Measurements from ENCODE around the gene TEX36.
"Not testable (repeated sequence)": the region's sequence is repeated elsewhere in the genome, so short reads cannot be mapped to it uniquely, and the experiment has no call there.

The TEX36 gene, protein sequence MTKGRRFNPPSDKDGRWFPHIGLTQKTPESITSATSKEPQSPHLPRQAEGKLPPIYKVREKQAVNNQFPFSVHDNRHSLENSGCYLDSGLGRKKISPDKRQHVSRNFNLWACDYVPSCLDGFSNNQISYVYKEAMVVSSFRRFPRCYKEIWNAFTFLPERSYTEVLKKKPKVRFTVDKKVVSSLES

DNA sequence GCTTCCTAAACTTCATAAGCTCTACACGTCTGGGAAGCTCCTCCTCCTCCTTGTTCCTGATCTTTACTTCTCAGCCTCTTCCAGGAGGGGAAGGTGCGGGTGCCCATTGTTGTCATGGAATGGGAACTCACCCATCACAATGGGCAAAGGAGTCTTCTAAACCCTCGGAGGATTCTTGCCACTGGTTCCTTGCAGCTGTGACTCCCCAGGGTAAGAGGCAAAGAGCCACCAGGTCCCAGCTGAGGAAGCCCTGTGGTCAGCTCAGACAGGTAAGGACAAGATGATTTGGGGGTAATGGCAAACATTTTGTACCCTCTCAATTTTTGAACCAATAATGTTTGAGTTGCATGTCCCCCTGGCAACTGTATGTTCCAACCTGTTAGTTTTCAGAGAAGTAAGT is at the start of gene TEX36:
TSS of gene TEX36 (minus strand) at position 101 of the 400 bp plus-strand sequence. CDS start 174 bp downstream, outside the sequence.
- no peak for DNase-seq

DNA sequence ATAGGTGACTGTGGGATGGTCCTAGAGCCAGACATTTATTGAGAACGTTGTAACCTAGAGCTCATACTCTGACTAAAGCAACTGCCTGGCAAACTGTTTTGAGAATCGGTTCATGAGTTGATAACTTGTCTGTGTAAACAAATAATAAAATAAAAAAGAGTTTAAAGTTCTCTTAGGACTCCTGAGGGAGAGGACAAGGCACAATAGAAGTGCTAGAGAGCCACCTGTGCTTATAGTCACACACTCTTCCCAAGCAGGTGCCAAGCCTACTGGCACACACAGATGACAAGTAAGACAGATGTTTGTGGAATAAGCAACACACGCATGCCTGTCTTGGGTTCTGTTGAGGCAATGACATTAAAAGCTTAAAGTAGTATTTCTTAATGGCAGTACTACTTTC is 44.5 kb upstream of the TEX36 start:
- DNase-seq = no peak

DNA sequence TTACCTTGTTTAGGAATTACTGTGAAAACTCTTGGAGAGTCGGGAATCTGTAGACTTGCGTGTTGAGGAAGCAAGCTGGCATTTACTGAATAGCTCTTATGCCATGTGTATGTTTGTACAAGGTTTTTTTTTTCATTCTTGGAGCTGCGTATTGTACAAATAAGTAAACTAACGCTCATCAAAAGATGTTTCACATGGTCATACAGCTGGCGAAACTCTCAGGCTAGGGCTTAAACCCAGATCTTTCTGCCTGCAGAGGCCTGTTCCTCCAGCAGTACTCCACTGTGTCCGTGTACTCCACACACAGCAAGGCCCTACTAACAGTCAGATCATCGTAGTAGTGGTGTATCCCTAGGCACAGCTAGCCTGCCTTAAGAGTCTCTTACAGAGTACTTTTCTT is 44.0 kb upstream of the TEX36 start:
- no peak for DNase-seq

DNA sequence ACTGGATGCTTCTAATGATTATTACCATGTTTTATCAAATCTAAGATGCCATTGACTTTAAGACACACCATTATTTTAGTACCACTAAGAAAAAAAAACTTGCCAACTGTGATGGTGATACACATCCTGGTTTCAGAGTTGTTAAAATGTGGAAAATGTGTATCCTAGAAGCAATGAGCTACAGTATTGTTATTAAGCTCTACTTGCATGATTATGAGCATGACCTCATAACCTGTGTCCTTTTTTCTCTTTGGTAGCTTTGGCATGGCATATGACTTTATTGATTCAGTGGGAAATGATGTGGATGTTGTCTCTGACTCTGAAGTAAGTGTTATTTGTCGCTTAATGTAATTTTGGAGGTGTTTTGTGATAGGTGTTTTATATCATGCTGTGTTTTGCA is 39.8 kb upstream of the TEX36 start:
- no peak for DNase-seq

DNA sequence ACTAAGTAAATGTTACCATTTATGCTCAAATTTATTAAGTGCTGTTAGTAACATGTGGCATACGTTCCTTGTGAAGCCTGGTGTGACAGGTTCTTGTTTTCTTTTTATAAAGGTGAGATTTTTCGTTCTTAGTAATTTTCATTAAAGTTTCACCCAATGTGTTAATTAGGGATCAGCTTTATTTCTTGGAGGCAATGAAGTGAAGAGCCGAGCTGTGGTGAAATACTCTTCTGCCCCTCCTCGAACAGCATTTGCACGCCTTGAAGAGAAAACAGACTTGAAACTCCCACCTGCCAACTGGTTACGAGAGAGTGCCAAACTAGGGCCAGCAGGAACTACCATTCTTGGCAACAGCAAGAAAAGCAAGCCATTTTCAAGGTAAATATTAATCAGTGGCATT is 38.1 kb upstream of the TEX36 start:
- no peak for DNase-seq

DNA sequence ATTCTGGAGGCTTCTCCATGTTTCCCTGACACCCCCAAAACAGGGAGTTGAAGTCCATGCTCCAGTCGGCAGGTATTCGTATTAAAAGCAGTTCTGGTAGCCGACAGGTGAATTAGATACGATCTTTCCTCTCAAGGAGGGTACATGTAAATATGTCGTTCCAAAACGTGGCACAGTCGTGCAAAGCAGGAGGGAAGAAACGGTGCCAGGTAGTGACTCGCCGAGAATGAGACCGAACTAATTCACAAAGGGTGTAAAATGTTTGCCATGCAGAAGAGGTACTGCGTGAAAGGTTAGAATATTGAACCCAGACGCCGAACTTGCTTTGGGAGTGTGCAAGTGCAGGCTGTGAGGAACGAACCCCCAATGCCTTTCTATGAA is 37.0 kb upstream of the TEX36 start:
- no peak for DNase-seq

DNA sequence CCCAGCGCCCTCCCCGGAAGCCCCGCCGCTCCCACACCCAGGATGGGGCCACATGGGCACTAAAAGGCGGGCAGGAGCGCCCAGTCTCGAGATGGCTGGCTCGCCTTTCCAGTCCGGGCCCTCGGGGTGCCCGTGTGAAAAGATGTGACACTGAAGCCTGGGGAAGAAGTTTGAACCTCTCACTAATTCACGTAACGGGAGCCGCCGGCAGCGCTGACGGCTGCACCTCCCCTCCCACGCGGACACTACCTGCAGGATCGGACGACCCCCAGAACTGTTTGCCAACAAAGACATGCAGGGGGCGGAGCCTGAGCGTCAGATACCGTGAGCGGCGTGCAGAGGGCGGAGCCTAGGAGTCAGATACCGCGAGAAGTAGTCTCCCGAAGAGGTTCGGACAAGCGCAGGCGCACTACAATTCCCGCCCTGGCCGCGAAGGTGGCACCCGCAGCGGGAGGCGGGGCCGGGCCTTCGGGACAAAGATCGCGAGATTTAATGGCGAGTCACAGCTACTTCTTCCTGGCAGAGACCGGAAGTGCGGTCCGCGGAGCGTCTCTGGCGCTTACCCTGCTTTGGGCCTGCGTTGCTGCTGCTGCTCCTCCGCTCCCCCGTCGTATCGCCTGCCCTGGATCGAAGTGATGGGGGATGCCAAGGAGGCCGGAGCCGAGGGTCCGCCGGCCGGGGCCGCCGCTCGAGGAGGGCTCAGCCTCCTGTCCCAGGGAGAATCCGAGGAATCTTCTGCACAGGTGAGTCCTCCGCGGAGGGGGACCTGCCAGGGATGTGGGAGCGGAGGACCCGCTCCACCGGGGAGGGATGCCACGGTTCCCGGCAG is 36.4 kb upstream of the TEX36 start, which contains the start of gene EDRF1:
TSS of gene EDRF1 (plus strand) at position 537 of the 829 bp plus-strand sequence. CDS start at position 636, 99 bp downstream.
- peak; percentile 100 for DNase-seq

DNA sequence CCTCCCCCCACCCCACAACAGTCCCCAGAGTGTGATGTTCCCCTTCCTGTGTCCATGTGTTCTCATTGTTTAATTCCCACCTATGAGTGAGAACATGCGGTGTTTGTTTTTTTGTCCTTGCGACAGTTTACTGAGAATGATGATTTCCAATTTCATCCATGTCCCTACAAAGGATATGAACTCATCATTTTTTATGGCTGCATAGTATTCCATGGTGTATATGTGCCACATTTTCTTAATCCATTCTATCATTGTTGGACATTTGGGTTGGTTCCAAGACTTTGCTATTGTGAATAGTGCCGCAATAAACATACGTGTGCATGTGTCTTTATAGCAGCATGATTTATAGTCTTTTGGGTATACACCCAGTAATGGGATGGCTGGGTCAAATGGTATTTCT is 31.8 kb upstream of the TEX36 start:
- DNase-seq = not testable (repeated sequence)

DNA sequence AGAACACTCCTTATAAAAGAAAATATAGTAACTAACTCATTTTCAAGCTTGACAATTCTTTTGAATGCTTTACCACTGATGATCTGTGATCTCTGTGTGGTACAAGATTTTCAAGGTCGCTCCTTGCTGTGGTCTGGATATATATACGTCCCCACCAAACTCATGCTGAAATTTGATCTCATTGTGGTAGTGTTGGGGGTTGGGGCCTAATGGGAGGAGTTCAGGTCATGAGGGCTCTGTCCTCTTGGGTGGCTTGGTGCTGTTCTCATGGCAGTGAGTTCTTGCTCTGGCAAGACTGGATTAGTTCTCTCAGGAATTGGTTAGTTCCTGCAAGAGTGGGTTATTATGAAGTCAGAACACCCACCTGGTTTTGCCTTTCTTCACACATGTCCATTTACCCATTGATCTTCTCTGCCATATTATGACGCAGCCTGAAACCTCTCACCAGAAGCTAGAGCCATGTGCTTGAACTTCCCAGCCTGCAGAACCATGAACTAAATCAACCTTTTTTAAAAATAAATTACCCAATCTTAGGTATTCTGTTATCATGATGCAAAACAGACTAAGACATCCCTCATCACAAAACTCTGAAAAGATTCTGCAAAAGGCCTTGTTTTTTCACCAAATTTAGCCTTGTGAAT is 28.3 kb upstream of the TEX36 start:
- DNase-seq = no peak

DNA sequence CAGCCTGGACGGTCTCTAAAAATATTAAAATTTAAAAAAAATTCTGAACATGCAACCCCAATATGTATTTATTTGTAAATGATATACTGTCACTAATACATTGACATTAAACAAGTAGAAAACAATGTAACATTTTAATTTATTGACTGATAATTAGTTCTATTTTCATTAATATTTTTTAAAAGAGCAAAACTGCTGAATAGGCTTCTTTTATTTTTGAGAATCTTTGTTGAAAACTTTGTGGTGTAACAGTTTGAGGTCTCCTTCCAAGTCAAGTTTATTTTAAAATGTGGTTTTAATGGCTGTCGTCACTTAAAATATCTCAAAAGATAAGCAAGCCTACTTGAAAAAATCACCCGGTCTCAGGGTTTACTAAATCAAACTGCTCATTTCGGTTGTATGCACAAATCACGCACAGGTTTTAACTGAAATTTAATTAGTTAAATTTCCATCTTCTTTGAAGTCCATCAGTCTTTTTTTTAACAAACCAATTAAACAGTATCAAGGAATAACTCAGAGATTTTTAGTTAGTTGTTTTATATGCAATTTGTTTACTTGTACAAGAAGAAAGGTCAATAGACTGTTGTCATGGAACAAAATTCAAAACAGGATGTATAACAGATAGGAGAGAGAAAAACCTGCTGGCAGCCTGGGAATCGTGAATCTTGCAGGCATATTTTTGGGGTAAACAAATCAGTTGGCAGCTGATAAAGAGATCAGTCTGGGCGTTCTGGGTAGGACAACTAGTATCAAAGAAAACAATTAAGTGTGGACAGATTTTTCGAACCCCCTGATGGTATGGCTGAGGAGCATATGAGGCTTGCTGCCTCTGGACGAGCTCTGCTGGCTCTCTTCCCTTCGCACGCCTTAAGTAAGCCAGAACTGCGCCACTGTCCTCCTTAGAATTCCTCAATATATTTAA is 26.9 kb upstream of the TEX36 start:
- no peak for DNase-seq

DNA sequence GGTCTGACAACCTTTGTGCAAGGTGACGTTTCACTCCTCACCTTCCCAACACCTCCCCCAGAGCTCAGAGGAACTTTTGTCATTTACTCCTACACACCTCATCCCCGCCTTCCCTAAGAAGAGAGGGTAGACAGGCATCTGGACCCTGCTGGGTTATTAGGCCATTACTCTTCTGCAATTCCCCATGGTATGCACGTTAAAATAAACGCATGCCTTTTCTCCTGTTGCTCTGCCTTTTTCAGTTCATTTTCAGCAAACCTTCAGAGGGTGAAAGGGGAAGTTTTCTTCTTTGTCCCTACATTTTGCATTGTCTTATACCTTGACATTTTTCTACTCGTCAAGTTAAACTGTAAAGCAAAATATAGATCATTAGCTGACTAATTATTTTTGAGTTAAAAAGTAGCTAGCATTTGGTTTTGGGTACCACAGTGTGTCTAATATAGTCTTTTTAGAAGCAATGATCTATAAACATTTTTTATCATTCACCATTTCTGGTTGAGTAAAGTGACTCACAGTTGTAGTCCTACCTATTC is 26.1 kb upstream of the TEX36 start:
- no peak for DNase-seq

DNA sequence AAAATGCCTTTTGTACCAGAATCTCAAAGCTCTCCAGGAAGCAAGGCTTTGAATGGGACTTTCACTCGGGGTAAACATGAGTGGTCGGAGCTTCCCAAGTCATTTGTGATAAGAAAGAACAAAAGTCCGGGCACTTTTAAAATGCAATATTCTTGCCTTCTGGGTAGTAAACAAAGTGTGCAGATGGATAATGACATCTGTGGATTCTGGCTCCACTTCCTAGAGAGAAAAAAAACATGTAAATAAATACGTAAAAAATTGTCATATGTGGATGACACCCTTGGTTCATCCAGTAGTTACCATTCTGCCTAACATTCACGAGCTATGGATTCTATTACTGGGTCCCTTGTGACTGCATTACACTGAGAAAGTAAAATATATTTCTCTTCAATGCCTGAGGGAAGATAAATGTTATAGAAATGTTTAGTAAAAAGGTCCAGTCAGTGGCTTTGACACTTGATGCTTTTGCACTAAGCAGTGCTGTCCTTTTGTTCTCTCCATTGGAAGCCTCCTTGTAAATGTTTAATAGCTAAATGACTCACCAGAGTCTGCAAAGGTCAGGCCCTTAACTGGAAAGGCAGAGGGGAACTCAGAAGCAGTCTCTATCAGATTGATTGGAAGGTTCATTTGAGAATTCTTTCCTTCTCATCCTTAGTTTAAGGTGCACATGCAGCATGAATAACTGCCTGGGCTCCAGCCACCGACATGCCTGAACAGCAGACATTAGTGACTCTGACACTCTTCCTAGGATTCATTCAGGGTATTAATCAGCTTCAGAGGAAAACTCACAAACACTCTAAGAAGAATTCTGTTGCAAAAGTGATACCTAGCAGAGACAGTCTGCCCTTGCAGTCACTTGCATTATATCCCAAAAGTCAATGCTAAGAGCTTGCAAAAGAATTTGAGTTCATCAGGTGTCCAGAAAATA is 24.8 kb upstream of the TEX36 start:
- no peak for DNase-seq

DNA sequence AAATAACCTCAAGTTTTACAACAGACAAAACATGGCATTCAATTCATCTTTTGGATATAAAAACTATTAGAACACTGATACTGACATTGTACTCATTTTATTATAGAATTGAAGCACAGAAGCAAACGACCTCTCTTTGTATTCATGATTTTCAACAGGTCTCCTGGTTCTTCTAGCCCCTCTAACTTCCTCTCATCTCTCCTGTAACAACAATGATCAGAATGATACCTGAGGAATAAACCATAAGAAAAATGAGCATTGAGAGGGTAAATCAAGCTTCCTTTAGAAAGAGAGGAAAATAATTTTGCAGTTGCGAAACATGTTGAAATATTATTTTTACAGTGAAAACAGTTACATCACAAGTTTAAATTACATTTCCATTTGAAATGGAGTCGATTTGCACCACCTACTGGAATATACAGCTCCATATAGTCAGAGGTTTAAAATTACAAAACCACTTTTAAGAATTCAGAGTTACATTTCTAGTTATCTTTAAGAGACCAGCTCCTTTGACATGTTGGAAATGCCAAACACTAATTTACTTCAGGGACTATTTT is 17.5 kb upstream of the TEX36 start:
- no peak for DNase-seq

DNA sequence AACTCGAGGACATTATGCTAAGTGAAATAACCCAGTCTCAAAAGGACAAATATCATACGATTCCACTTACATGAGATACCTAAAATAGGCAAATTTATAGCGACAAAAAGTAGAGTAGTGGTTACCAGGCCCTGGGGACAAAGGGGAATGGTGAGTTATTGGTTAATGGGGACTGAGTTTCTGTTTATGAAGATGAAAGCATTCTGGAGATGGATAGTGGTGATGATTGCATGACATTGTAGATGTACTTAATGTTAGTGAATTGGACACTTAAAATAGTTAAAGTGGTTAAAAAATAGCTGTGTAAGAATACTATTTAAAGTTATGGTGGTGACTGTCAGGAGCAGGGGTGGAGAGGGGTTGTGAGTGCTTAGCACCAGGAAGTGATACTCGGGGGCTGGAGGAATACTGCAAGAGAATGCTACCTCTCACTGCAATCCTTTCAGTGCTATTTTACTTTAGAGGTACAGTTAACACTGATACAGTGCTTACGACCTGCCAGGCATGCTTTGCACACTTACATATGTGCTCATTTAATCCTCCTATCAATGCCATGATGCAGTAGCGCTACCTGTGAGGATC is 16.7 kb upstream of the TEX36 start:
- no peak for DNase-seq

DNA sequence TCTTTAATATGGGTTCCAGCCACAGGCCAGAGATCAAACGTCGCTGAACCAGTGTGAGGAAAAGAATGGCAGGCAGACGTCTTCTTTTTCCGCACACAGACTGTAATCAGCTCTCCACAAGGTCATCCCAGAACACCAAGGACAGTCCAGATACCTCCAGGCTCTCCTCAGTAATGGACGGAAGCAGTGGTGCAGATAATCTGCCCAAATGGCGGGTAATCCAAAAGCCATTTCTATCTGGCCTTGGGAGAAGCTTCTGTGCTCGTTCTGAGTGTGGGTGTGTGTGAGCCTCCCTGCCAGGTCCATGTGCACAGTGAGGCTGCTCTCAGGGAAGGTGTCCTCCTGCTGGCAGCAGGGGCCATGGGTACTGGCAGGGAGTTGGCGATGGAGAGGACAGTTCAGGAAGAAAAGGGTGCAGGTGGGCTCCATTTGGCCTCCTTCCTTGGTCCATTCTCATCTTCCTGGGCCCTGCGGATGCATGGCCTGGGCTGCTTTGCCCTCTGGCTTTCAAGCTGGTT is 15.6 kb upstream of the TEX36 start:
- DNase-seq = no peak

DNA sequence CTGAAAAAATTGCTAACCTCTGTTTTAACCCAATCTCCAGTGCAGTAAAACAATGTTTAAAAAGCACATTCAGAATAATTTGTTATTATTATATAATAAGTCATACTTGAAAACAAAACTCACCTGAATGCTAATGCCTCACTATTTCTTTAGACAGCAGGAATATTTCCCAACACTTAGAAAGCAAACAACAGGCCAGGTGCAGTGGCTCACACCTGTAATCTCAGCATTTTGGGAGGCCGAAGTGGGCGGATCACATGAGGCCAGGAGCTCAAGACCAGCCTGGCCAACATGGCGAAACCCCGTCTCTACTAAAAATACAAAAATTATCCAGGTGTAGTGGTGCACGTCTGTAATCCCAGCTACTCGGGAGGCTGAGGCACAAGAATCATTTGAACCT is 13.9 kb upstream of the TEX36 start:
- DNase-seq = not testable (repeated sequence)

DNA sequence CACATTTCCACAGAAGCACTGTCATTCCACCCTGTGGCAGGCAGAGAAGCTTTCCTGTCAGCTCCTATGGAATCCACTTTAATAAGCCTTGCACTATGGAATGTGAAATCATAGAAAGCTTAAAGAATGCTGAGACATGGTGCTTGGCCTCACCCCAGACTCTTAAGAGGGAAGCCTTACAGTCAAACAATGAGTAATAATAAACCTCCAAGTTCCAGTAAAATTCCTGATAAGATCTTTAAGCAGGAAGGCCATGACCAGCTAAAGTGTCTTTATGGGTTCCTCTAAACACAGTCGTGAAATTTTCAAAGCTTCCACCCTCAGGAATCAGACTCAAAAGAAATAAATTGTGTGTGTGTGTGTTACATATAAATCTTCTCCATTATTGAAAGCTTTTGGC is 11.9 kb upstream of the TEX36 start:
- DNase-seq = no peak

DNA sequence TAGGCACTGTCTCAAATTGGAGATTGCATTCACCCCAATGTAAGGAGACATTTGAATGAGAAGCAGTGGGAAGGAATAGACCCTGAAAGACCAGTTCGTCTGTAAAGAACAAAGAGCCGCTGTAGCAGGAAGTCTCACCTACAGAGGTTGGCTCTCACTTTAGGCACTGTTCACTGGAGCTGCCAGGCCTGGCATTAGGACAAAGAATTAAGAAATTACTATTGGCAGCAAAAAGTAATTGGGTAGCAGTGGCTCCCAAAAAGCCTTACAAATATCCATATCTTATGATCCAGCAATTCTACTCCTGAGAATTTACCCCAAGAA is 10.5 kb upstream of the TEX36 start:
- DNase-seq = no peak

DNA sequence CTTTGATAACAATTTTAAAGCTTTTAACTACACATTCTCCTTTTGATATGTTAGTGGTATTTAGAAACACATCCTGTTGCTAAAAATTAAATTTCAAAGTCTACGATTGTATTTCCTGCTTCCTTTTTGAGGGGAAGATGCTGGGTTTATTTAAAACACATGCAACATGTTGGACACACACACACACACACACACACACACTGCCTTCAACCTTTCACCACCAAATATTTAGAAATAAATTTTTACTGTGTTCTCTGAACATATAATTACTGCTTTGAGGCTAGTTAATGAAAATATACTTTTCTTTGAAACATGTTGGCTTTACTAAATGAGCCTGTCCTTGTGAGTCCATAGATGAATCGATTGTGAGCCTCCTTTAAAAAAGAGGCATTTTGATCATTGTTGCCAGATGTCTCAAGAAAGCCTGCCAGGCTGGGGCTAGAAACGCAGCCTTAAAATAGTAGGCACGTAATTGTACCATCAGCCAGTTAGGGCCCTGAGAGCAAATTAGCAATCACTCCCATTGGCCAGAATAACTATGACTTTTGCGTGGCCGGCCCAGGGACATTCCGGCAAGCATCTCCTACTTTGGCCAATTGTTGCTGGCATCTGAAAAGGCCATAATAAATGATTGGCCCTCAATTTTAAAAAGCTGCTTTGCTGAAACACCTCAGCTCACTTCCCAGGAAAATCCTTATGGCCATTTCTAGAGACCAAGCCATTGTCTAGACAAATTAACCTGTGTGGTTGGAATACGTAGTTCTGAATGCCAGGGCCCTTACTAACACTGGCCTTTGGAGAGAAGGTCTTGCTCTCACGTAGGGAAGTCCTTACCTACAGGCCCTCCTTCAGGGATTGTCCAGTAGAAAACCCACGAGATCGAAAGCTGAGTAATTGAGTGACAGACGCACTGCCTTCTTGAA is 9.9 kb upstream of the TEX36 start:
- no peak for DNase-seq

DNA sequence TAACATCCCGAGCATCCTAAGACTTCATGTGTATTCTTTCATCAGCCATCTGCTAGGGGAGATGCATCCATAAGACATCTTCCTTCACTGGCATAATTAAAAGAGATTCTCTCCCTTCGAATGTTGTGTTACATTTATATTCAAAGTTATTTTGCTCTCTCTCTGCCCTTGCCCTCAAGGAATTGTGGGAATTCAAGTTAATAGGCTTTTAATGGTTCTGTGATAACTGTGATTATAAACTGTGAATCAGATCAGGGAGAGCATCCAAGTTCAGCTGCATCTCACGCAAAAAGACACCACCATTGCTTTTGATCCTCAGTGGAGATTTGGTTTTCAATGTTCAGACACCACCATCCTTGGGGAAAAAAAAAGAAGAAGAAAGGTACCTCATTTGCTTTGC is 9.2 kb upstream of the TEX36 start:
- no peak for DNase-seq

Data from CD4-positive, alpha-beta T cell treated with Interleukin-12 subunit alpha and Interleukin-12 subunit beta, for 1 hour (primary cell).